ENCODE results near the gene KCNK3.
"Not testable (repeated sequence)": the region's sequence is repeated elsewhere in the genome, so short reads cannot be mapped to it uniquely, and the experiment has no call there.

KCNK3 gene

GRCh38 chr2:26759845-26760244, 67.3 kb downstream of the KCNK3 start:
- DNase-seq, result no peak

DNA sequence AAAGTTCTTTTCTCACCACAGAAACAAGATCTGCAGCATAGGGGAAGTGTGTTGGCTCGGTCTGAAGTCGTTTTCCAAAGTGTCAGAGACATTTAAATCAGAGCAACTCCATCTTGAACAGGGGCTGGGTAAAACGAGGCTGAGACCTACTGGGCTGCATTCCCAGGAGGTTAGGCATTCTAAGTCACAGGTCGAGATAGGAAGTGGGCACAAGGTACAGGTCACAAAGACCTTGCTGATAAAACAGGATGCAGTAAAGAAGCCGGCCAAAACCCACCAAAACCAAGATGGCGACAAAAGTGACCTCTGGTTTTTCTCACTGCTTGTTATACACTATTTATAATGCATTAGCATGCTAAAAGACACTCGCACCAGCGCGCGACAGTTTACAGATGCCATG, 68.5 kb downstream of the KCNK3 start:
- DNase-seq, result not testable (repeated sequence)

DNA sequence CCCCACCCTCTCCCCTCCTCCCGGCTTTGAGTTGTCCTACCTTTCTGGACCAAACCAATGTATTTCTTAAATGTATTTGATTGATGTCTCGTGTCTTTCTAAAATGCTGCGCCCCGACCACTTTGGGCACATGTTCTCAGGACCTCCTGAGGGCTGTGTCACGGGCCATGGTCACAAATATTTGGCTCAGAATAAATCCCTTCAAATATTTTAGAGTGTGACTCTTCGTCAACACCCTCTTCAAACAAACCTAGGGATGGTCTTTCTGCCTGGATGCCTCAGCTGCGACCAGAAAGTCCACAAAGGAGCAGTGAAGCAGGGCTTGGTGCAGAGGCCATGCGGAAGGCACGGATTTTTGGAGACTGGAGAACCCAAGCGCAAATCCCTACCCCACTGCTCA, 70.5 kb downstream of the KCNK3 start:
- no peak for DNase-seq

DNA sequence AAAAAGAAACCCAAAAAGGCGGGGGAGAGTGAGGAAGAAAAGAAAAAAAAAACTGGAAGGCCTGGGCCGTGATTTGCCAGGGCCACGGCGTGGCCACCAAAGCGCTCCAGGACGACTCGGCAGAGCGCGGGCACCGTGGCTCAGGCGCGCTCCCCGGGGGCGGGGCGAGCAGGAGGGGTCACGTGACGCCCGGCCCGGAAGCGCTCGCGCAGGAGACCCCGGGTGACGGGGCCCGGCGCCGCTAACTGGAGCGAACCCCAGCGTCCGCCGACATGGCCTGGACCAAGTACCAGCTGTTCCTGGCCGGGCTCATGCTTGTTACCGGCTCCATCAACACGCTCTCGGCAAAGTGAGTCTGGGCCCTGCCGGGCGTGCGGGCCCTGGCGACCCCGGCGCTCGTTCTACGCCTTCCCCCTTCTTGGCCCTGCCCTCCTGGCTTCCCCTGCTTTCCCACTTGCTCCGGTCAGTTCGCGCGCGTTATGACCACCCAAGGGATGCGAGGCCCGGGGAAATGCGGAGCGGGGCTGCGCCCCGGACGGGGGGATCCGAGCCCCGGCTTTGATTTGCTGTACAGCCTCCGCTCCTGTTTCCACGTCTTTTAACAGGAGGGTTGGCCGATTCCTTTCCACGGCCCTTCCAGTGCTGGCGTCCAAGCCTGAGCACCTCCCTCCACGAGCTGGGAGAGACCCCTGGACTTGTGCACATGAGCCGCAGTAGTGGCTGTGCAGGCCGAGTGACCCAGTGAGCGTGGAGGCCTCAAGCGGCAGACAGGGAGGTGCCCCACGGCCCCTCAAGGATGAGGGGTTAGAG, 71.8 kb downstream of the KCNK3 start, which contains the start of gene SLC35F6:
TSS of gene SLC35F6 (plus strand) at position 207 of the 810 bp plus-strand sequence. CDS start at position 273, 66 bp downstream.
- peak; percentile 84 for DNase-seq

GRCh38 chr2:26764906-26765305, 72.4 kb downstream of the KCNK3 start:
- DNase-seq, result no peak

GRCh38 chr2:26765475-26766200, 73.1 kb downstream of the KCNK3 start:
- DNase-seq, result no peak

- no peak for DNase-seq
Measured at GRCh38 chr2:26767129-26767528, 74.6 kb downstream of the KCNK3 start.

- DNase-seq, result no peak
Measured at GRCh38 chr2:26767894-26768487, 75.5 kb downstream of the KCNK3 start.

GRCh38 chr2:26768759-26769088, 76.2 kb downstream of the KCNK3 start:
- DNase-seq, result no peak

DNA sequence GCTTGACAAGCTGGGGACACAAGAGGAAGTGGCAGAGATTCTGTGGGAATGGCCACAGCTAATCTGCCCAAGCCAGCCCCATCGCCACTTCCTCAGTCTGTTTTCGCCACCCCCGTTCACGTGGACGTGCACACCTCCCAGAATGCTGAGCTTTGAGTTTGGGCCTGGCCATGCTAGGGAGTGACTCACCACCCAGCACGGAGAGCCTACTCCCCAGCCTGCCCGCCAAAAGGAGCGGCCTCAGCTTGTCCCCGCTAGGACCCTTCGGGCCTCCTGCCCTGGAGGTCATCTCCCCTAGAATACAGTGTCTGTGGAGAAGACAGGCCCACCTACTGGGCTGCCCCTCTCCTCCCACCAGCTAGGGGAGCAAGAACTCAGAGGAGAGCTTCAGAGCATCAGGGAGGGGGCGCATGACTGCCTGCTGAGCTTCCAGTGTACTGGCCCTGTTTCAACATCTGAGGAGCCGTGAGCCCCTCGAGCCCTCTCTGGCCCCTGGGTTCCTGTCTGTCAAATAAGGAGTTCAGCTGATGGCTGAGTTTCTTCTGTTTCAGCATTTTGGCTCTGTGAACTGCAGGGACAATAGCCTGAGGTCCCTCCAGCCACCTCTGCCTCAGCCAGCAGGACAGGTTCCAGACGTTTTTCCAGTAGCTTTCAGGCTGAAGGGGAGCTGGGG, 76.7 kb downstream of the KCNK3 start:
- DNase-seq, result peak; percentile 33

GRCh38 chr2:26770986-26771586, 78.6 kb downstream of the KCNK3 start:
- DNase-seq, result peak; percentile 38

- peak; percentile 33 for DNase-seq
Measured at GRCh38 chr2:26772064-26773001, 79.8 kb downstream of the KCNK3 start.

GRCh38 chr2:26776195-26776800, 83.8 kb downstream of the KCNK3 start:
- no peak for DNase-seq

- no peak for DNase-seq
Measured at GRCh38 chr2:26778098-26778497, 85.6 kb downstream of the KCNK3 start.

GRCh38 chr2:26778507-26778906, 86.0 kb downstream of the KCNK3 start:
- no peak for DNase-seq

GRCh38 chr2:26780203-26780760, 87.8 kb downstream of the KCNK3 start:
- DNase-seq, result no peak

All from CD4-positive, alpha-beta T cell treated with Interleukin-10 for 1 hour (primary cell).